Muscle layer of duodenum (tissue), 2 donors: ENCODE results near the gene EID1.

Experiments used
- H3K27ac ChIP-seq: one replicate; pipeline ENCODE4 v1.7.0; 2013; ENCODE audit warnings: mild to moderate bottlenecking, low read length
- H3K27me3 ChIP-seq: one replicate; pipeline ENCODE4 v1.7.0; 2013; ENCODE audit warnings: low read depth, mild to moderate bottlenecking, control low read depth, low read length
- H3K36me3 ChIP-seq, 2 donors: one replicate each; pipeline ENCODE4 v1.7.0; 2013; ENCODE audit warnings: low read length in 2 of 2, control low read depth in 1 of 2, mild to moderate bottlenecking in 1 of 2; ENCODE audit not compliant: insufficient read depth in 2 of 2, control insufficient read depth in 1 of 2
- H3K4me1 ChIP-seq, 2 donors: one replicate each; pipeline ENCODE4 v1.7.0; 2013; ENCODE audit warnings: low read length in 2 of 2, mild to moderate bottlenecking in 2 of 2, control low read depth in 1 of 2, moderate library complexity in 1 of 2; ENCODE audit not compliant: insufficient read depth in 2 of 2, control insufficient read depth in 1 of 2
- H3K4me3 ChIP-seq, 2 donors: one replicate each; pipeline ENCODE4 v1.7.0; 2013; ENCODE audit warnings: low read length in 2 of 2, low read depth in 1 of 2, mild to moderate bottlenecking in 1 of 2
- H3K9me3 ChIP-seq, 2 donors: one replicate each; pipeline ENCODE4 v1.7.0; 2013; ENCODE audit warnings: low read length in 2 of 2, control low read depth in 1 of 2, mild to moderate bottlenecking in 1 of 2; ENCODE audit not compliant: control insufficient read depth in 1 of 2
- donor health status: healthy.

EID1 gene

DNA sequence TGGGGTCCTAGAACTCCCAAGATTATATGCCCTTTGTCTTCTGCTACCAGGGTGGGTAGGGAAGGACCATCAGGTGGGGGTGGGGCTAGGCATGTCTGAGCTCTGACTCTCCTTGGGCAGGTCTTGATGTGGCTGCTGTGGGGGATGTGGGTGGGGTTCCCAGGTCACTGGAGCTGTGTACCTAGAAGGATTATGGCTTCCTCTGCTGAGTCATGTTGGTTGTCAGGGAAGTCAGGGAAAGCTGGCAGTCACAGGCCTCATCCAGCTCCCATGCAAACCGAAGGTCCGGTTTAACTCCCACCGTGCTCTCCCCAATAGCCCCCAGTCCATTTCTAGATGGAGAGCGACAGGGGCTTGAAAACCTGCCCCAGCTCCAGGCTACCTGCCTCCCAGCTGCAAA lies 35.2 kb downstream of the EID1 start:
- Histone ChIP-seq H3K9me3 (no peaks in the 10 kb centered on the region), H3K27ac (no peak overlapping the region), H3K36me3 (no peaks in the 10 kb centered on the region), H3K4me3 (no peak overlapping the region), H3K27me3 (no peaks in the 10 kb centered on the region), H3K4me1 (no peaks in the 10 kb centered on the region)

DNA sequence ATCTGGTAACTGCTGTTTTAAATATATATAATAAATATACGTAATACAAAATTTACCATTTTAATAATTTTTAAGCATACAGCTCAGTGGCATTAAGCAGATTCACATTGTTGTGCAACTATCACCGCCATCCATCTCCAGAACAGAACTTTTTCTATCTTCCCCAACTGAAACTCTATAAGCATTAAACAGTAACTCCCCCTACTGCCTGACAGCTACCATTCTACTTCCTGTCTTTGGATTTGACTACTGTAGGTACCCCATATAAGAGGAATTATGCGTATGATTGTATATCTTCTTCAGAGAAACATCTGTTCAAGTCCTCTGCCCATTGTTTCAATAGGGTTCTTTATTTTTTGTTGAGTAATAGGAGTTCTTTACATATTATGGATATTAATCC lies 36.8 kb downstream of the EID1 start:
- Histone ChIP-seq H3K9me3 (no peaks in the 10 kb centered on the region), H3K27ac (no peak overlapping the region), H3K4me1 (no peaks in the 10 kb centered on the region), H3K27me3 (no peaks in the 10 kb centered on the region), H3K36me3 (no peaks in the 10 kb centered on the region), H3K4me3 (no peak overlapping the region)

- H3K27ac ChIP-seq: no peak overlapping the region
- H3K9me3 ChIP-seq: no peaks in the 10 kb centered on the region
- no peaks in the 10 kb centered on the region for H3K27me3 ChIP-seq
- no peaks in the 10 kb centered on the region for H3K36me3 ChIP-seq
- no peaks in the 10 kb centered on the region for H3K4me1 ChIP-seq
- no peak overlapping the region for H3K4me3 ChIP-seq
Observed at GRCh38 chr15:48915861-48916260, 37.9 kb downstream of the EID1 start.

DNA sequence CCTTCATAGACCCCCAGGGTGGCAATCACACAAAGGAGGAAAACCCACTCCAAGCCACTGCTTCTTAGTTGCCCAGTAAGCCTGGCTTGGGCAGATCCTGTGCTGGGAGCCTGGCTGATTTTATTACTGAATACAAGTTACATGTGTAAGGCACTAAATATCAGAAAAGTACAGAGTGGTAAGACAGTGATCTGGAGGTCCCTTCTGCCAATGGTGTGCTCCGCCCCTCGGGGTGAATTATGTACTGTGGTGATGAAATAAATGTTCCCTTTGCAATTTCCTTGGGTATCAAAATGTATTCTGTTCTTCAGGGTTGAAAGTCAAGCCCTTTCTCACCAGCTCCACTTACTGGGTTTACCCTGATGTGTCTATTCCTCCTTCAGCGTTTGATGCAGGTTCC lies 38.8 kb downstream of the EID1 start:
- H3K27me3 ChIP-seq: no peaks in the 10 kb centered on the region
- H3K9me3 ChIP-seq: no peaks in the 10 kb centered on the region
- H3K4me3 ChIP-seq: no peak overlapping the region
- H3K36me3 ChIP-seq: no peaks in the 10 kb centered on the region
- H3K4me1 ChIP-seq: no peaks in the 10 kb centered on the region
- no peak overlapping the region for H3K27ac ChIP-seq

DNA sequence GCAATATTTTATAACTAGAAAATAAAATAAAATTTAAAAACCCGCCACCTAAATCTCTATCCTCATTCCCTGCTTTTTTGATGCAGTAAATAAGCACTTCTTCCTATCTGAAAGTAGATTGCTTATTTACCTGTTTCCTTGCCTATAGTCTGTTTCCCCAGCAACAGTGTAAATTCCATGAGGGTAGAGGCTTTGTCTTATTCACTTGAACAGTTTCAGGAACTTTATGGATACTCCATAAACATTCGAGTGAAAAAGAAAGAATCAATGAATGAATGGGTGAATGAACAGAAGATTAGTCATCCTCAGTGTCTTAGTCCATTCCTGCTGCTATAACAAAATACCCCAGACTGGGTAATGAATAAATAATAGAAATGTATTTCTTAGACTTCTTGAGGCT lies 44.1 kb downstream of the EID1 start:
- no peak overlapping the region for H3K27ac ChIP-seq
- no peaks in the 10 kb centered on the region for H3K4me1 ChIP-seq

GRCh38 chr15:48924528-48925393 lies 46.8 kb downstream of the EID1 start:
- no peak overlapping the region for H3K4me3 ChIP-seq
- H3K4me1 ChIP-seq: no peaks in the 10 kb centered on the region
- H3K27ac ChIP-seq: no peak overlapping the region
- H3K36me3 ChIP-seq: no peaks in the 10 kb centered on the region
- H3K9me3 ChIP-seq: no peaks in the 10 kb centered on the region
- H3K27me3 ChIP-seq: no peaks in the 10 kb centered on the region

More for the DNA sequence above, 44.1 kb downstream of the EID1 start:
- no peaks in the 10 kb centered on the region for H3K27me3 ChIP-seq
- H3K36me3 ChIP-seq: no peaks in the 10 kb centered on the region
- H3K9me3 ChIP-seq: no peaks in the 10 kb centered on the region
- no peak overlapping the region for H3K4me3 ChIP-seq

DNA sequence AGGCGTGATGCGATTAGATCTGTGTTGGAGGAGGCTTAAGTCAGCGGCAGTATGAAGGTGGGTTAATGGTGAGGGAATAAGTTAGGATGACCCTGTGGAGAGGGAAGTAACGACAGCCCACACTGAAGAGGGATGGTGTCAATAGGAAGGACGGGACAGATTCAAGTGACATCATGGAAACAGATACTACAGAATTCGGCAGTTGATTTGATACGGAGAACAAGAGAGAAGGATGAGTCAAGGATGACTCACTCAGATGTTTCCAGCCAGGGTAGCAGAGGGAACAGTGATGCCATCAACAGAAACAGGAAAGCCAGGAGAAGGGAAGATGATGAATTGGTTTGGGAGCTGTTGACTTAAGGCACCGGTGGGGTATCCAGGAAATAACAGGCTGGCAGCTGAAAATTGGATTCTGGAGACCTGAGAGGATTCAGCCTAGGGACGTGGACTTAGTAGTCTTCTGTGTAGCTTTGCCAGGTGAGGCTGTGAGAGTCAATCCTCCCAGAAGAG lies 47.8 kb downstream of the EID1 start:
- H3K27me3 ChIP-seq: no peaks in the 10 kb centered on the region
- H3K36me3 ChIP-seq: no peaks in the 10 kb centered on the region
- no peaks in the 10 kb centered on the region for H3K9me3 ChIP-seq
- H3K4me1 ChIP-seq: no peaks in the 10 kb centered on the region
- no peak overlapping the region for H3K4me3 ChIP-seq
- H3K27ac ChIP-seq: no peak overlapping the region

- H3K4me1 ChIP-seq: no peaks in the 10 kb centered on the region
- H3K27me3 ChIP-seq: no peaks in the 10 kb centered on the region
- H3K4me3 ChIP-seq: no peak overlapping the region
- no peak overlapping the region for H3K27ac ChIP-seq
- peaks cover 0 to 3% of the 10 kb centered on the region in 2 donors for H3K9me3 ChIP-seq
- no peaks in the 10 kb centered on the region for H3K36me3 ChIP-seq
Observed at GRCh38 chr15:48928877-48929538, 51.1 kb downstream of the EID1 start.

DNA sequence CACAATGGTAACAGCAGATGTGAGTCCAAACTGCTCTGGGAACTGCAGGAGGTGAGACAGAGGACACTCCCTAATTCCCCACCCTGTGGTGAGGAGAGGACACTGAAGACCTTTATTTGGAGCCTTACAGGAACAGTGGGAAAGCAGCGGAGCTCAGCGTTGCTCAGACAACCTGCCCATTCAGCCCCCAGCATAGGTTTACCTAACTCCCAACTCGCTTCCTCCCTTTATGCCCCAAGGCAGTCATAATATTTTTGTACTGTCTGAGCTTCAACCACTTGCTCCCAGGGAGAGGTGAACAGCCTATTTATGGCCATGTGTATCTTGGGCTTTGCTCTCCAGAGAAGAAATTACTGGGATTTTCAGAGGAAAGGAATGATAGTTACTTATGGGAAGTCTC lies 51.7 kb downstream of the EID1 start:
- H3K9me3 ChIP-seq: peaks cover 0 to 3% of the 10 kb centered on the region in 2 donors
- H3K4me1 ChIP-seq: no peaks in the 10 kb centered on the region
- no peak overlapping the region for H3K27ac ChIP-seq
- H3K36me3 ChIP-seq: no peaks in the 10 kb centered on the region
- H3K4me3 ChIP-seq: no peak overlapping the region
- no peaks in the 10 kb centered on the region for H3K27me3 ChIP-seq
